H1 (cell line): ENCODE results near the gene TMTC2. TPM values are rescaled to one million over a fixed set of nuclear protein-coding genes. Genes with fewer than 3 reads are reported as not detected.

ENCODE experiments used
- CTCF ChIA-PET: fragments of 300-600 bp; sonication (Branson Sonifier 250); formaldehyde crosslinking; loops from one replicate; lab custom pipeline; 2021; ENCODE audit not compliant: partially characterized antibody; lab: Charles Lee
- POLR2A ChIA-PET: fragments of 300-600 bp; sonication (Branson Sonifier 250); formaldehyde crosslinking; loops from one replicate; lab custom pipeline; 2021; ENCODE audit warnings: inconsistent platforms; ENCODE audit not compliant: partially characterized antibody; lab: Charles Lee
- DNase-seq, 2 experiments: peaks; one replicate each; pipeline versions ENCODE4 v3.0.0 to v3.0.0-alpha.2; 2010 to 2022; ENCODE audit warnings: low spot score in 2 of 2, low read depth in 1 of 2, mixed read lengths in 1 of 2
- FAIRE-seq: peaks from 2 replicates; lab custom pipeline; 2011; peaks lifted over from hg19 to GRCh38; lab: Jason Lieb, UNC
- H2AFZ ChIP-seq: 2 replicates; pipeline ENCODE4 v1.8.1; 2012; ENCODE audit warnings: low read length, inconsistent platforms
- H2AK5ac ChIP-seq: 2 replicates; pipeline ENCODE4 v1.6.1; 2013; ENCODE audit warnings: low read depth, low read length
- H2BK120ac ChIP-seq: replicated peaks from 2 replicates; pipeline ENCODE3; 2013; ENCODE audit warnings: low read depth, low read length, inconsistent platforms
- H2BK12ac ChIP-seq: 2 replicates; pipeline ENCODE4 v1.6.1; 2013; ENCODE audit warnings: low read depth, low read length
- H2BK15ac ChIP-seq: 2 replicates; pipeline ENCODE4 v1.6.1; 2013; ENCODE audit warnings: low read length
- H2BK20ac ChIP-seq: 2 replicates; pipeline ENCODE4 v1.6.1; 2013; ENCODE audit warnings: low read length
- H2BK5ac ChIP-seq: 2 replicates; pipeline ENCODE4 v1.6.1; 2013; ENCODE audit warnings: low read depth, low read length
- H3K14ac ChIP-seq: 2 replicates; pipeline ENCODE4 v1.6.1; 2013; ENCODE audit warnings: inconsistent platforms; ENCODE audit not compliant: insufficient read length
- H3K18ac ChIP-seq: 2 replicates; pipeline ENCODE4 v1.6.1; 2013; ENCODE audit warnings: low read length; ENCODE audit errors: extremely low read depth
- H3K23ac ChIP-seq: 2 replicates; pipeline ENCODE4 v1.6.1; 2013; ENCODE audit warnings: inconsistent platforms; ENCODE audit not compliant: insufficient read length
- H3K23me2 ChIP-seq: 2 replicates; pipeline ENCODE4 v1.6.1; 2013; ENCODE audit warnings: low read depth, low read length
- H3K27ac ChIP-seq: 2 replicates; pipeline ENCODE4 v1.6.1; 2011; ENCODE audit warnings: low read depth, low read length, inconsistent platforms
- H3K27me3 ChIP-seq, 4 experiments: replicated peaks in 1 of 4; 1 replicate in 1 of 4; 2 replicates in 3 of 4; pipeline versions ENCODE4 v1.6.1 to v1.8.1; 2011 to 2013; ENCODE audit warnings: low read length in 3 of 4, mild to moderate bottlenecking in 3 of 4, inconsistent platforms in 2 of 4, mixed read lengths in 2 of 4, moderate library complexity in 1 of 4; ENCODE audit not compliant: control insufficient read depth in 3 of 4, insufficient read depth in 3 of 4; ENCODE audit errors: extremely low read depth in 1 of 4
- H3K36me3 ChIP-seq, 4 experiments: 2 replicates each; pipeline versions ENCODE4 v1.6.1 to v1.8.1; 2011 to 2013; ENCODE audit warnings: mild to moderate bottlenecking in 4 of 4, low read length in 3 of 4, moderate library complexity in 2 of 4, control low read depth in 1 of 4, inconsistent platforms in 1 of 4; ENCODE audit not compliant: insufficient read depth in 4 of 4, control insufficient read depth in 2 of 4
- H3K4ac ChIP-seq: replicated peaks from 2 replicates; pipeline ENCODE3; 2013; ENCODE audit warnings: low read length, low read depth, mixed read lengths, inconsistent platforms; ENCODE audit not compliant: insufficient read length
- H3K4me1 ChIP-seq, 4 experiments: replicated peaks in 1 of 4; 1 replicate in 1 of 4; 2 replicates in 3 of 4; pipeline versions ENCODE4 v1.6.1 to v1.8.1; 2011 to 2013; ENCODE audit warnings: low read length in 3 of 4, inconsistent platforms in 2 of 4, mixed read lengths in 1 of 4; ENCODE audit not compliant: insufficient read depth in 4 of 4, control insufficient read depth in 3 of 4
- H3K4me2 ChIP-seq, 2 experiments: 2 replicates each; pipeline versions ENCODE4 v1.6.1 to v1.8.1; 2011 to 2013; ENCODE audit warnings: low read depth in 2 of 2, low read length in 2 of 2, control low read depth in 1 of 2, inconsistent platforms in 1 of 2, mild to moderate bottlenecking in 1 of 2; ENCODE audit not compliant: insufficient read depth in 1 of 2
- H3K4me3 ChIP-seq, 4 experiments: fragments of 200-600, 300-600 bp in 1 of 4; sonication (generic), shearing (Covaris generic), sonication (Bioruptor Twin) in 1 of 4; 2 replicates each; pipeline versions ENCODE4 v1.5.1 to v1.8.1; 2011 to 2016; ENCODE audit warnings: low read length in 4 of 4, low read depth in 3 of 4, control low read depth in 2 of 4, inconsistent platforms in 2 of 4, mild to moderate bottlenecking in 2 of 4, mixed read lengths in 1 of 4, moderate library complexity in 1 of 4; ENCODE audit not compliant: insufficient read depth in 2 of 4; ENCODE audit errors: extremely low read depth in 1 of 4
- H3K56ac ChIP-seq: replicated peaks from 2 replicates; pipeline ENCODE3; 2013; ENCODE audit warnings: low read depth, mild to moderate bottlenecking, mixed read lengths, low read length, inconsistent platforms; ENCODE audit not compliant: insufficient read length
- H3K79me1 ChIP-seq: 2 replicates; pipeline ENCODE4 v1.6.1; 2013; ENCODE audit warnings: low read depth, low read length, control low read depth
- H3K79me2 ChIP-seq, 2 experiments: 2 replicates each; pipeline versions ENCODE4 v1.6.1 to v1.8.1; 2012 to 2013; ENCODE audit warnings: low read length in 2 of 2, mild to moderate bottlenecking in 2 of 2, inconsistent platforms in 1 of 2; ENCODE audit not compliant: insufficient read depth in 2 of 2, control insufficient read depth in 1 of 2
- H3K9ac ChIP-seq, 4 experiments: replicated peaks in 1 of 4; 1 replicate in 1 of 4; 2 replicates in 3 of 4; pipeline versions ENCODE4 v1.6.1 to v1.8.1; 2011 to 2013; ENCODE audit warnings: low read depth in 3 of 4, low read length in 3 of 4, control low read depth in 2 of 4, mild to moderate bottlenecking in 2 of 4, moderate library complexity in 2 of 4, inconsistent platforms in 1 of 4; ENCODE audit errors: extremely low read depth in 1 of 4
- H3K9me3 ChIP-seq, 2 experiments: 2 replicates each; pipeline versions ENCODE4 v1.6.1 to v1.8.1; 2012 to 2013; ENCODE audit warnings: mild to moderate bottlenecking in 2 of 2, moderate library complexity in 2 of 2, control low read depth in 1 of 2, inconsistent platforms in 1 of 2, low read depth in 1 of 2, low read length in 1 of 2, mixed read lengths in 1 of 2; ENCODE audit not compliant: insufficient read depth in 2 of 2
- H4K20me1 ChIP-seq, 2 experiments: replicated peaks in 1 of 2; 2 replicates each; pipeline versions ENCODE3 to v1.8.1; 2011 to 2013; ENCODE audit warnings: inconsistent platforms in 2 of 2, low read length in 2 of 2, mild to moderate bottlenecking in 1 of 2; ENCODE audit not compliant: insufficient read depth in 2 of 2, control insufficient read depth in 1 of 2
- H4K5ac ChIP-seq: 2 replicates; pipeline ENCODE4 v1.6.1; 2013; ENCODE audit warnings: low read length, low read depth, mixed read lengths, inconsistent platforms; ENCODE audit not compliant: insufficient read length
- H4K8ac ChIP-seq: 2 replicates; pipeline ENCODE4 v1.8.0; 2013; ENCODE audit warnings: mild to moderate bottlenecking, moderate library complexity, low read length, inconsistent platforms; ENCODE audit not compliant: insufficient read depth; ENCODE audit errors: extremely low read depth
- H4K91ac ChIP-seq: replicated peaks from 2 replicates; pipeline ENCODE3; 2013; ENCODE audit warnings: low read length, mixed read lengths, inconsistent platforms; ENCODE audit not compliant: insufficient read length
- CEBPB ChIP-seq: IDR thresholded peaks from 2 replicates; pipeline ENCODE4 v1.6.1; 2012; ENCODE audit warnings: low read depth, low read length
- CTBP2 ChIP-seq: IDR thresholded peaks from 2 replicates; pipeline ENCODE4 v1.7.0; 2011; ENCODE audit warnings: borderline replicate concordance, mild to moderate bottlenecking, moderate library complexity, mixed read lengths, low read length; ENCODE audit not compliant: insufficient read depth, insufficient read length
- E2F6 ChIP-seq: IDR thresholded peaks from 2 replicates; pipeline ENCODE4 v1.6.1; 2012; ENCODE audit warnings: inconsistent platforms
- POLR2AphosphoS5 ChIP-seq: IDR thresholded peaks from 2 replicates; pipeline ENCODE4 v1.6.1; 2011; ENCODE audit warnings: low read depth, low read length
- RXRA ChIP-seq: IDR thresholded peaks from 2 replicates; pipeline ENCODE4 v1.6.1; 2011; ENCODE audit warnings: low read depth, mild to moderate bottlenecking, low read length, moderate library complexity; ENCODE audit not compliant: insufficient read depth
- TCF12 ChIP-seq: IDR thresholded peaks from 2 replicates; pipeline ENCODE4 v1.6.1; 2011; ENCODE audit warnings: low read depth, mild to moderate bottlenecking, low read length
- WGBS, 2 experiments: shearing (Covaris generic) in 1 of 2; methylation state at CpG; one replicate each; pipeline versions ENCODE4 v1.1.6 to v1.1.7; 2013 to 2015; ENCODE audit warnings: low lambda C conversion rate in 2 of 2, mixed read lengths in 2 of 2, inconsistent platforms in 1 of 2, low coverage in 1 of 2, missing lambda C conversion rate in 1 of 2; ENCODE audit not compliant: insufficient replicate concordance in 2 of 2, insufficient coverage in 1 of 2, insufficient read length in 1 of 2; ENCODE audit errors: extremely low coverage in 1 of 2, missing lambda C conversion rate in 1 of 2; 5-methylcytosine and 5-hydroxymethylcytosine counted together
- polyA plus RNA-seq, 7 experiments: library from polyadenylated mRNA; depleted of rRNA in 3 of 7; stranded (reverse) in 5 of 7; unstranded in 2 of 7; fragments of >200 nt in 5 of 7; fragments of 200-250 nt in 2 of 7; gene quantifications; 1 replicate in 5 of 7; 2 replicates in 1 of 7; 4 replicates in 1 of 7; pipeline versions ENCODE4 v1.2.1 to v1.2.3, GENCODE V29; 2011 to 2013; ENCODE audit warnings: missing spikeins in 2 of 7, mixed read lengths in 2 of 7
- total RNA-seq: library from RNA; stranded (reverse); fragmentation: NEBNext Ultra II Directional; extraction: Animal tissue kit (Norgen Biotek cat#: 25700); gene quantifications from 2 replicates; pipeline ENCODE4 v1.2.1, GENCODE V29; 2021

The TMTC2 gene
- total and polyA plus RNA-seq, 2 of the 8 experiments (the other 6 are each of a cell fraction or from before 2014, with no cell fraction given) = 2.3 to 3.9 TPM

GRCh38 chr12:82760423-82760822 is 73.7 kb downstream of the TMTC2 start:
- CTCF ChIA-PET = interaction anchor here (1.0 to 3.1 kb wide), 4 partner anchors 8 to 74 kb away, joined by 3 to 14 read pairs (median 5); partner anchors contain the start of gene TMTC2
- POLR2A ChIA-PET = no interaction called here

More at GRCh38 chr12:82760423-82760822, 73.7 kb downstream of the TMTC2 start:
- no peak for FAIRE-seq
- Histone ChIP-seq H3K79me2 (no peaks in the 10 kb centered on the region), H3K4ac (no peak overlapping the region), H3K9ac (no peak overlapping the region), H4K5ac (no peak overlapping the region), H3K9me3 (no peaks in the 10 kb centered on the region), H3K27ac (no peak overlapping the region)
- DNase-seq = no peak
- TF ChIP-seq E2F6 (no peak), POLR2AphosphoS5 (peak; percentile 65; the same call in 1 of the 2 replicates), RXRA (no peak), TCF12 (peak; percentile 59; the same call in 1 of the 2 replicates), CEBPB (no peak), CTBP2 (no peak)
- TF ChIP-seq, all 59 proteins: peak for 2
- Histone ChIP-seq H2BK12ac (no peak overlapping the region), H2BK15ac (no peak overlapping the region), H3K56ac (no peak overlapping the region), H2AFZ (no peak overlapping the region), H3K23ac (no peak overlapping the region), H2BK20ac (no peak overlapping the region), H3K36me3 (no peaks in the 10 kb centered on the region), H4K20me1 (no peaks in the 10 kb centered on the region), H3K14ac (no peak overlapping the region), H3K79me1 (no peaks in the 10 kb centered on the region), H3K4me3 (no peak overlapping the region), H3K4me1 (peaks cover 0 to 11% (median 7%) of the 10 kb centered on the region in 4 experiments; a peak in 3 of 7 replicates), H2AK5ac (no peak overlapping the region), H3K23me2 (no peaks in the 10 kb centered on the region), H4K91ac (no peak overlapping the region), H2BK5ac (no peak overlapping the region), H3K27me3 (no peaks in the 10 kb centered on the region), H3K18ac (no peak overlapping the region), H4K8ac (no peak overlapping the region), H2BK120ac (no peak overlapping the region), H3K4me2 (no peak overlapping the region)
- WGBS, 2 experiments = 86% methylated on average over 2 of the region's 3 CpGs; no CpG with 5 or more reads in 1 of the 2 experiments
